Adrenal gland (tissue), 5 donors: ENCODE measurements around the gene LIN7B.

ENCODE experiments used
- POLR2A ChIP-seq, 2 donors: fragments of 450-650 bp; IDR thresholded peaks; one replicate each; pipeline ENCODE4 v1.6.1; 2017; ENCODE audit warnings: antibody characterized with exemption in 2 of 2, mild to moderate bottlenecking in 2 of 2, moderate library complexity in 1 of 2
- TF ChIP-seq, protein P1 (sequence below), 6 experiments: fragments of 450-650 bp in 4 of 6; fragments of 200-600 bp in 2 of 6; sonication (generic) in 1 of 6; IDR thresholded peaks; 1 replicate in 5 of 6; 2 replicates in 1 of 6; pipeline versions ENCODE4 v1.5.1 to v1.8.0; 2016 to 2021; ENCODE audit warnings: antibody characterized with exemption in 6 of 6, mild to moderate bottlenecking in 2 of 6, moderate library complexity in 1 of 6
- donor health status: DM: no; HTN: no; CAD: no.

- TF ChIP-seq, protein P1, sequence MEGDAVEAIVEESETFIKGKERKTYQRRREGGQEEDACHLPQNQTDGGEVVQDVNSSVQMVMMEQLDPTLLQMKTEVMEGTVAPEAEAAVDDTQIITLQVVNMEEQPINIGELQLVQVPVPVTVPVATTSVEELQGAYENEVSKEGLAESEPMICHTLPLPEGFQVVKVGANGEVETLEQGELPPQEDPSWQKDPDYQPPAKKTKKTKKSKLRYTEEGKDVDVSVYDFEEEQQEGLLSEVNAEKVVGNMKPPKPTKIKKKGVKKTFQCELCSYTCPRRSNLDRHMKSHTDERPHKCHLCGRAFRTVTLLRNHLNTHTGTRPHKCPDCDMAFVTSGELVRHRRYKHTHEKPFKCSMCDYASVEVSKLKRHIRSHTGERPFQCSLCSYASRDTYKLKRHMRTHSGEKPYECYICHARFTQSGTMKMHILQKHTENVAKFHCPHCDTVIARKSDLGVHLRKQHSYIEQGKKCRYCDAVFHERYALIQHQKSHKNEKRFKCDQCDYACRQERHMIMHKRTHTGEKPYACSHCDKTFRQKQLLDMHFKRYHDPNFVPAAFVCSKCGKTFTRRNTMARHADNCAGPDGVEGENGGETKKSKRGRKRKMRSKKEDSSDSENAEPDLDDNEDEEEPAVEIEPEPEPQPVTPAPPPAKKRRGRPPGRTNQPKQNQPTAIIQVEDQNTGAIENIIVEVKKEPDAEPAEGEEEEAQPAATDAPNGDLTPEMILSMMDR (IDR thresholded peaks at IDR 0.05), result no peak
- no peak for TF ChIP-seq POLR2A (IDR thresholded peaks at IDR 0.05)
These were observed 5.1 kb upstream of the LIN7B start for GRCh38 chr19:49109051-49109450.
